Small intestine (tissue), 7 donors: Measurements from ENCODE around the gene RSF1. TPM values are rescaled to one million over a fixed set of nuclear protein-coding genes. Genes with fewer than 3 reads are reported as not detected.

Source experiments
- DNase-seq, 2 donors: peaks; one replicate each; pipeline versions ENCODE4 v3.0.0 to v3.0.0-alpha.2; 2013
- FAIRE-seq: peaks from 2 replicates; lab custom pipeline; 2012; peaks lifted over from hg19 to GRCh38; lab: Jason Lieb, UNC
- H3K27ac ChIP-seq, 3 donors: one replicate each; pipeline ENCODE4 v1.5.1; 2013; ENCODE audit warnings: low read length in 2 of 3, mild to moderate bottlenecking in 2 of 3, control low read depth in 1 of 3, inconsistent platforms in 1 of 3, low read depth in 1 of 3, moderate library complexity in 1 of 3
- H3K27me3 ChIP-seq, 3 donors: one replicate each; pipeline ENCODE4 v1.6.1; 2013; ENCODE audit warnings: low read length in 3 of 3, inconsistent platforms in 1 of 3; ENCODE audit not compliant: control insufficient read depth in 3 of 3, insufficient read depth in 3 of 3
- H3K36me3 ChIP-seq, 3 donors: one replicate each; pipeline ENCODE4 v1.6.1; 2013; ENCODE audit warnings: low read length in 3 of 3, inconsistent platforms in 1 of 3, low read depth in 1 of 3, mild to moderate bottlenecking in 1 of 3, moderate library complexity in 1 of 3; ENCODE audit not compliant: control insufficient read depth in 3 of 3, insufficient read depth in 2 of 3
- H3K4me1 ChIP-seq, 3 donors: one replicate each; pipeline ENCODE4 v1.6.1; 2013; ENCODE audit warnings: low read length in 2 of 3, inconsistent platforms in 1 of 3, low read depth in 1 of 3, mild to moderate bottlenecking in 1 of 3, moderate library complexity in 1 of 3; ENCODE audit not compliant: control insufficient read depth in 3 of 3, insufficient read depth in 2 of 3
- H3K4me3 ChIP-seq, 3 donors: one replicate each; pipeline ENCODE4 v1.5.1; 2013; ENCODE audit warnings: low read length in 3 of 3, control low read depth in 1 of 3, inconsistent platforms in 1 of 3, low read depth in 1 of 3, mild to moderate bottlenecking in 1 of 3, moderate library complexity in 1 of 3
- H3K9me3 ChIP-seq, 2 donors: one replicate each; pipeline ENCODE4 v1.6.1; 2013; ENCODE audit warnings: low read depth in 1 of 2, low read length in 1 of 2; ENCODE audit not compliant: control insufficient read depth in 2 of 2, insufficient read depth in 1 of 2
- WGBS, 3 donors: extraction: QIAGEN DNeasy Blood & Tissue Kit; methylation state at CpG; one replicate each; pipeline ENCODE4 v1.1.7; 2013; 5-methylcytosine and 5-hydroxymethylcytosine counted together
- polyA plus RNA-seq, 4 donors: library from polyadenylated mRNA; stranded (reverse) in 3 of 4; unstranded in 1 of 4; fragments of 200-250 nt in 3 of 4; fragments of 120-200 nt in 1 of 4; gene quantifications; one replicate each; pipeline versions ENCODE4 v1.2.1 to v1.2.3, GENCODE V29; 2013
- donor health status: healthy with polysubstance abuse.
- donor health status: control.
- donor health status: control.
- donor health status: Bipolar disorder and iron deficiency.
- donor health status: healthy.

The RSF1 gene
- polyA plus RNA-seq, 4 donors, result 9.8 to 28.5 (median 12.1) TPM

DNA sequence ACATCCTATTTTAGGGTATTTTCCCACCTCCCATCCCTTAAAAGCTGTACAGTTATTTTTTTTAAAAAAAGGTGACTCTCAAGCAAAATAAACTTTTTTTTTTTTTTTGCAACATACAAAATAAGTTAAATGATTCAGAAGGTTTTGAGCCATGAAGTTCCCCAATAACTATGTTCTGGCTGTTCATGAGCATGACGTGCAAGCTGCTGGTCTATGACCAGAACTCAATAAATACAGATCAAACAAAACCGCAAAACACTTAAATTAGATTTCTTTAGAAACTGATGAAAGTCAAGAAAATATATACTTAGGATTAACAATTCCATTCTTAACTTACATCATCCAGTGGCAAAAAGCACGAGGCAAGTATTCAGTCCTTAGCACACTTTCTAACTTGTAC, 158.9 kb downstream of the RSF1 start:
- H3K36me3 ChIP-seq, result peaks cover 0 to 2% (median 0%) of the 10 kb centered on the region in 3 donors
- 93 to 95% (median 95%) methylated on average over 3 of the region's 3 CpGs for WGBS, 3 donors
- H3K27me3 ChIP-seq, result no peaks in the 10 kb centered on the region
- H3K4me3 ChIP-seq, result no peak overlapping the region
- H3K9me3 ChIP-seq, result no peaks in the 10 kb centered on the region
- H3K27ac ChIP-seq, result no peak overlapping the region
- FAIRE-seq (no peak), DNase-seq (no peak)
- peaks cover 0 to 11% (median 0%) of the 10 kb centered on the region in 3 donors for H3K4me1 ChIP-seq

DNA sequence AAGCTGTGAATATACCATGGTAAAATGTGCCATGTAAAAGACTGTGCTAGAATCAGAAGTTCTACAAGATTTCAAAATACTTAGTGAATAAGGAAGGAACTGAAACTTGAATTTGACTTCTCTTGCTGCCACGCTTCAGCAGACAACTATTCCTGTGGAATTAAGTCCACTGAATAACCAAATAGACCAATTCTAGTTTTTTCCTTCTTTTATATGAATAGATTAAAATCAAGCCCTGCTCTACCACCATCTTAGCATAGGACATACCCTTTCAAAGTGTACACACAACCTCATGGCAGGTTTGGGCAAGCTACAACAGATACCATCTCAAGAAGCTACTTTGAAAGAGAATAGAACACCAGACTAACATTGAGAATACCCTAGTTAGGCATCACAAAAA, 159.6 kb downstream of the RSF1 start:
- peaks cover 0 to 2% (median 0%) of the 10 kb centered on the region in 3 donors for H3K36me3 ChIP-seq
- no peak overlapping the region for H3K27ac ChIP-seq
- no peaks in the 10 kb centered on the region for H3K9me3 ChIP-seq
- no peak for DNase-seq
- 81 to 100% (median 93%) methylated on average over 1 of the region's 1 CpG for WGBS, 3 donors
- peaks cover 0 to 10% (median 0%) of the 10 kb centered on the region in 3 donors for H3K4me1 ChIP-seq
- H3K27me3 ChIP-seq, result no peaks in the 10 kb centered on the region
- H3K4me3 ChIP-seq, result no peak overlapping the region
- no peak for FAIRE-seq

GRCh38 chr11:77658213-77659013, 162.1 kb downstream of the RSF1 start:
- no peak overlapping the region for H3K27ac ChIP-seq
- no peaks in the 10 kb centered on the region for H3K4me1 ChIP-seq
- H3K4me3 ChIP-seq, result no peak overlapping the region
- WGBS, 3 donors, result 77 to 84% (median 83%) methylated on average over 4 of the region's 4 CpGs
- H3K9me3 ChIP-seq, result no peaks in the 10 kb centered on the region
- no peak for DNase-seq
- FAIRE-seq, result no peak
- H3K36me3 ChIP-seq, result no peaks in the 10 kb centered on the region
- no peaks in the 10 kb centered on the region for H3K27me3 ChIP-seq

DNA sequence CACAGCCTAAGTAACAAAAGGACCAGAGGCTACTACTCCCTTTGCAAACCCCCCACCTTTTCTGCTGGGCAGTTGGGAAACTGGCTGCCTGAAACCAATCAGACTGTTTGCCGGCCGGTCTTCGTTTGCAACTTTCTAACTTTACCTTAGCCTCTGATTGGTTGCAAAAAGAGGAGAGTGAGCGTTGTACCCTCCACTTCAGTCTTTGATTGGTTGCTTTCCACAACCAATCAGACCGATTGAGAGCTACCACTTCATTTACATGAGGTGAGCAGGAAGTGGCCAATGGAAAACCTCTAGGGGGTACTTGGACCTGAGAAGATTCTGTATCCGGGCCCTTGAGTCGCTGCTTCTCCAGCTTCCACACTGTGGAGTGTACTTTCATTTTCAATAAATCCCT, 164.2 kb downstream of the RSF1 start:
- no peaks in the 10 kb centered on the region for H3K4me1 ChIP-seq
- no peak overlapping the region for H3K4me3 ChIP-seq
- no peak for DNase-seq
- H3K27ac ChIP-seq, result no peak overlapping the region
- WGBS, 3 donors, result 82 to 94% (median 92%) methylated on average over 7 of the region's 7 CpGs
- H3K36me3 ChIP-seq, result no peaks in the 10 kb centered on the region
- H3K9me3 ChIP-seq, result no peaks in the 10 kb centered on the region
- no peak for FAIRE-seq
- no peaks in the 10 kb centered on the region for H3K27me3 ChIP-seq

DNA sequence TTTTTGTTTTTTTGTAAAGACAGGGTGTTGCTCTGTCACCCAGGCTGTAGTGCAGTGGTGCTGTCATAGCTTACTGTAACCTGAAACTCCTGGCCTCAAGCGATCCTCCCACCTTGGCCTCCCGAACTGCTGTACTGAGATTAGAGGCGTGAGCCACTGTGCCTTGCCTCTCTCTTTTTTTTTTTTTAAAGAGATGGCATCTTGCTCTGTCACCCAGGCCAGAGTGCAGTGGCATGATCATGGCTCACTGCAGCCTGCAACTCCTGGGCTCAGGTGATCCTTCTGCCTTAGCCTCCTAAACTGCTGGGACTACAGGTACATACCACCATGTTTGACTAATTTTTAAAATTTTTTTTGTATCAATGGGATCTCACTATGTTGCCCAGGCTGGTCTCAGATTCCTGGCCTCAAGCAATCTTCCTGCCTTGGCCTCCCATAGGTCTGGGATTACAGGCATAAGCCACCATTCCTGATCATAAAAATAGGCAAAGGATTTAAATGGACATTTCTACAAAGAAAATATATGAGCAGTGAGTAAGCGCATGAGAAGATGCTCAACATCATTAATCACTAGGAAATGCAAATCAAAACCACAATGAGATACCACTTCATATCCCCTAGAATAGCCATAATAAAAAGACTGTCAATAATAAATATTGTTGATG, 165.6 kb downstream of the RSF1 start:
- H3K27ac ChIP-seq, result no peak overlapping the region
- H3K9me3 ChIP-seq, result no peaks in the 10 kb centered on the region
- H3K4me1 ChIP-seq, result peaks cover 0 to 1% (median 0%) of the 10 kb centered on the region in 3 donors
- no peak overlapping the region for H3K4me3 ChIP-seq
- FAIRE-seq, result no peak
- no peak for DNase-seq
- H3K27me3 ChIP-seq, result no peaks in the 10 kb centered on the region
- WGBS, 3 donors, result 87% methylated on average over 4 of the region's 4 CpGs
- no peaks in the 10 kb centered on the region for H3K36me3 ChIP-seq

DNA sequence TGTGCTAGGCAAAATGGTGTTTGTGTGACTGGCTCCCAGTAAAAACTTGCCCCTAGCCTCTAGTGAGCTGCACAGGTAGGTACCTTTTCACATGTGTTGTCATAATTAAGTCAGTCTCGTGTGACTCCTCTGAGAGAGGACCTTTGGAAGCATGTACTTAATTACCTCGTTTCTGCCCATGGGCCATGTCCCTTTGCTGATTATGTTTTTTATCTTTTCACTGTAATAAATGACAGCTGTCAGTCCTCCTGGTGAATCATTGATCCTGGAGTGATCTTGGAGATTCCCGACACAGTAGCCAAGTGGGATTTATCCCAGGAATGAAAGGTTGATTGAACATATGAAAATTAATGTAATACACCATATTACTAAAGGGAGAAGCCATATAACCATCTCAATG, 170.4 kb downstream of the RSF1 start:
- 9 to 52% (median 34%) methylated on average over 3 of the region's 3 CpGs for WGBS, 3 donors
- no peak for FAIRE-seq
- DNase-seq, result peak; percentile 33 to 50
- peaks cover 0 to 3% (median 0%) of the 10 kb centered on the region in 3 donors for H3K4me1 ChIP-seq
- no peaks in the 10 kb centered on the region for H3K27me3 ChIP-seq
- H3K4me3 ChIP-seq, result no peak overlapping the region
- no peaks in the 10 kb centered on the region for H3K9me3 ChIP-seq
- H3K36me3 ChIP-seq, result no peaks in the 10 kb centered on the region
- H3K27ac ChIP-seq, result peak overlapping the region in 1 of 3 donors; percentile 15

DNA sequence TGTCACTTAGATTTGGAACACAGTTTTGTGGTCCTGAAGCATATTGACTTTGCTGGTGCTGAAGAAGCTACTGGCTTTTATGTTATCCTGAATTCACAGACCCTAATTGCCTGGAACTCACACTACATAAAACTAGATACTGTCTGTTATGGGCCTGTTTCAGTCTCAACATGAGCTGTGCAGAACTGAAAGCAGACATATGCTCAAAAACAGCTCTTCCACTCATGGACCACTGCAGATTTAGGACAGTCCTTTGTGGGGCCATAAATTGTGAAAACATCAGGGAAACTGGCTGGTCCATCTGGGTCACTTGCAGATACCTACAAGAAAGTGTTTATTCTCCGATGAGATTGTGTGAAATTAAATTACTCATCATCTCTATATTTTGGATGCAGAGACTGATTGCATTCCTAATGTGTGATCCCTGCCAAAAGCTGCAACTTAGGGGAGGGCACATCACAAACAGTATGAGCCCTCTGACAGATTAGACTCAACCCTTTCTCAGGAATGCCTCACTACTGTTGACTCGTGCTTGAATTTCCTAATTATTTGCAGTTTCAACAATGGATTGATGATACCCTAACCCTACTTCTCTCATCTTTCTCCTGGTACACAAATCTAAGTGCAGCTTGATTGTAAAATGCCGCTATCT, 172.7 kb downstream of the RSF1 start:
- FAIRE-seq, result no peak
- Histone ChIP-seq H3K27ac (no peak overlapping the region), H3K4me1 (peaks cover 0 to 3% (median 0%) of the 10 kb centered on the region in 3 donors), H3K4me3 (no peak overlapping the region), H3K36me3 (no peaks in the 10 kb centered on the region), H3K27me3 (no peaks in the 10 kb centered on the region), H3K9me3 (no peaks in the 10 kb centered on the region)
- DNase-seq, result no peak
- WGBS, 3 donors, result 72 to 83% (median 81%) methylated on average over 3 of the region's 3 CpGs

DNA sequence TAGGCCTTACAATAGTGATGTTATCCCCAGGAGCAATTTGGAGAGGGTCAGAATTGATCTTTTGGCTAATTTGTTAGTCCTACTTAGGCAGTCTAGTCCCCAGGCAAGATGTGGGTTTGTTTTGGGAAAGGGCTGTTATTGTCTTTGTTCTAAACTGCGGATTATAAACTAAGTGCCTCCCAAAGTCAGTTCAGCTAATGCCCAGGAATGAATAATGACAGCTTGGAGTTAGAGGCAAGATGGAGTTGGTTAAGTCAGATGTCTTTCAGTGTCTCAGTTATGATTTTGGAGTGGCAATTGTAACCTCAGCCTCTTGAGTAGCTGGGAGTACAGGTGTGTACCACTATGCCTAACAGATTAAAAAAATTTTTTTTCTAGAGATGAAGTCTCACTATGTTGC, 175.6 kb downstream of the RSF1 start:
- Histone ChIP-seq H3K9me3 (peaks cover 0 to 13% of the 10 kb centered on the region in 2 donors), H3K27me3 (no peaks in the 10 kb centered on the region), H3K4me3 (no peak overlapping the region), H3K4me1 (peaks cover 0 to 1% (median 0%) of the 10 kb centered on the region in 3 donors), H3K36me3 (no peaks in the 10 kb centered on the region), H3K27ac (no peak overlapping the region)
- 76 to 94% (median 86%) methylated on average over 1 of the region's 1 CpG for WGBS, 3 donors
- FAIRE-seq (no peak), DNase-seq (no peak)
